Panc1 (cell line): ENCODE results near the gene CDC37. TPM values are rescaled to one million over a fixed set of nuclear protein-coding genes. Genes with fewer than 3 reads are reported as not detected.
A peak's percentile ranks its signal among the peaks of the same experiment; 100 is the strongest.

Source experiments
- ATAC-seq: fragments of 200-7000 bp; cut with Tn5 transposase; 2 replicates; pipeline ENCODE4 v1.9.1; 2020; ENCODE audit warnings: mild to moderate bottlenecking, moderate library complexity
- BruUV-seq: library from RNA; stranded (reverse); fragments of 400-500 nt; replicated peaks from 2 replicates; lab custom pipeline; 2021; lab: Mats Ljungman, UMichigan
- CTCF ChIA-PET: fragments of 300-600 bp; sonication (Branson Sonifier 250); formaldehyde crosslinking; loops from one replicate; lab custom pipeline; 2022; ENCODE audit warnings: antibody characterized with exemption; lab: Charles Lee
- POLR2A ChIA-PET: fragments of 300-600 bp; sonication (Branson Sonifier 250); formaldehyde crosslinking; loops from one replicate; lab custom pipeline; 2022; ENCODE audit warnings: antibody characterized with exemption; lab: Charles Lee
- DNase-seq: peaks from one replicate; pipeline ENCODE4 v3.0.0-alpha.2; 2010; ENCODE audit warnings: low read depth, low spot score
- H3K27ac ChIP-seq: 2 replicates; pipeline ENCODE4 v1.5.1; 2011; ENCODE audit warnings: mild to moderate bottlenecking, low read length, inconsistent platforms
- H3K27me3 ChIP-seq: fragments of 200-500 bp; sonication (Bioruptor generic); 2 replicates; pipeline ENCODE4 v1.6.0; 2014; ENCODE audit warnings: low read length, inconsistent platforms; ENCODE audit not compliant: control insufficient read depth, insufficient read depth
- H3K36me3 ChIP-seq: fragments of 200-500 bp; sonication (Bioruptor generic); 2 replicates; pipeline ENCODE4 v1.5.1; 2014; ENCODE audit warnings: inconsistent platforms, mild to moderate bottlenecking, low read length, moderate library complexity; ENCODE audit not compliant: control insufficient read depth, insufficient read depth
- H3K4me1 ChIP-seq: 2 replicates; pipeline ENCODE4 v1.5.1; 2011; ENCODE audit warnings: inconsistent platforms, mild to moderate bottlenecking, low read length, moderate library complexity; ENCODE audit not compliant: control insufficient read depth, insufficient read depth
- H3K4me3 ChIP-seq, 2 experiments: 2 replicates each; pipeline ENCODE4 v1.5.1; 2011 to 2012; ENCODE audit warnings: low read depth in 2 of 2, low read length in 2 of 2, mild to moderate bottlenecking in 2 of 2, inconsistent platforms in 1 of 2, moderate library complexity in 1 of 2
- H3K9me3 ChIP-seq: fragments of 200-500 bp; sonication (Bioruptor generic); 2 replicates; pipeline ENCODE4 v1.5.1; 2014; ENCODE audit warnings: low read depth, mild to moderate bottlenecking, inconsistent platforms, low read length, moderate library complexity; ENCODE audit not compliant: control insufficient read depth, insufficient read depth
- REST ChIP-seq, 2 experiments: IDR thresholded peaks; 2 replicates each; pipeline ENCODE4 v1.6.1; 2011 to 2012; ENCODE audit warnings: low read depth in 2 of 2, control low read depth in 1 of 2, low read length in 1 of 2, mild to moderate bottlenecking in 1 of 2, moderate library complexity in 1 of 2; ENCODE audit not compliant: insufficient read depth in 1 of 2
- SIN3A ChIP-seq: IDR thresholded peaks from 2 replicates; pipeline ENCODE4 v1.6.1; 2012; ENCODE audit warnings: low read depth, mild to moderate bottlenecking, low read length, moderate library complexity, borderline replicate concordance; ENCODE audit not compliant: insufficient read depth
- TCF7L2 ChIP-seq: IDR thresholded peaks from 2 replicates; pipeline ENCODE4 v1.6.1; 2011; ENCODE audit warnings: mild to moderate bottlenecking, low read depth, low read length, inconsistent platforms
- in situ Hi-C: cut with HindIII; loops from 2 replicates; pipeline ENCODE4 v1.10.0; 2016; ENCODE audit warnings: low sequenced_read_pairs, low pct_unique_long_range_greater_than_20kb
- intact Hi-C: fragments of 100-400 bp; cut with micrococcal nuclease; formaldehyde crosslinking; loops from one replicate; pipeline ENCODE4 v1.10.0; 2022; ENCODE audit not compliant: unreplicated experiment
- total RNA-seq: library from RNA; stranded (reverse); gene quantifications from one replicate; pipeline ENCODE4 v1.2.1, GENCODE V29; 2021; ENCODE audit not compliant: unreplicated experiment

Gene CDC37
- total RNA-seq, 1 experiment from 2014 or later = 162 TPM

GRCh38 chr19:10418235-10418484 is 14.8 kb upstream of the CDC37 start:
- POLR2A ChIA-PET = interaction anchor here (0.7 kb wide), 1 partner anchor 16 kb away, joined by 4 read pairs; no protein-coding TSS in a partner anchor
- no TSS peak for BruUV-seq
- TF ChIP-seq REST (IDR thresholded peaks at IDR 0.05; ENCODE audit: insufficient read depth in 1 of 2, low read depth in 2 of 2, low read length in 1 of 2) = no peak
- peak; percentile 89 for TF ChIP-seq TCF7L2
- CTCF ChIA-PET = interaction anchor here (0.6 to 1.2 kb wide), 5 partner anchors 13 to 61 kb away, joined by 3 to 13 read pairs (median 3); no protein-coding TSS in a partner anchor
- intact Hi-C loops = no loop called here
- Histone ChIP-seq H3K4me3 (peak overlapping the region; percentile 51 to 72), H3K4me1 (peaks cover 12% of the 10 kb centered on the region), H3K27me3 (no peaks in the 10 kb centered on the region), H3K27ac (peak overlapping the region; percentile 79), H3K9me3 (no peaks in the 10 kb centered on the region), H3K36me3 (no peaks in the 10 kb centered on the region; the same call in 1 of the 2 replicates)
- in situ Hi-C loops = no loop called here
- ATAC-seq (peak; percentile 14), DNase-seq (no peak)

- Histone ChIP-seq H3K4me1 (peaks cover 12% of the 10 kb centered on the region), H3K9me3 (no peaks in the 10 kb centered on the region), H3K27ac (peak overlapping the region; percentile 79), H3K36me3 (no peaks in the 10 kb centered on the region; the same call in 1 of the 2 replicates), H3K4me3 (peak overlapping the region; percentile 51 to 72), H3K27me3 (no peaks in the 10 kb centered on the region)
- ChIA-PET POLR2A (no interaction called here), CTCF (interaction anchor here (0.5 to 1.2 kb wide), 6 partner anchors 12 to 322 kb away, joined by 3 to 13 read pairs (median 4); no protein-coding TSS in a partner anchor)
- ATAC-seq (peak; percentile 18; the same call in 1 of the 2 replicates), DNase-seq (no peak)
- TF ChIP-seq SIN3A = no peak
- no peak for TF ChIP-seq REST (IDR thresholded peaks at IDR 0.05; ENCODE audit: insufficient read depth in 1 of 2, low read depth in 2 of 2, low read length in 1 of 2)
- peak; percentile 99 for TF ChIP-seq TCF7L2
- in situ Hi-C loops (no loop called here), intact Hi-C loops (no loop called here)
- TSS peak; percentile 46 for BruUV-seq
Observed at GRCh38 chr19:10417541-10418234, 14.3 kb upstream of the CDC37 start.
